Astrocyte (in vitro differentiated cells and primary cell): ENCODE results near the gene OPN3. TPM values are rescaled to one million over a fixed set of nuclear protein-coding genes. Genes with fewer than 3 reads are reported as not detected.

ENCODE experiments used
- DNase-seq: peaks from one replicate; pipeline ENCODE4 v3.0.0-alpha.2; 2010; ENCODE audit warnings: low read depth
- FAIRE-seq: peaks from 2 replicates; lab custom pipeline; 2011; peaks lifted over from hg19 to GRCh38; lab: Jason Lieb, UNC
- H2AFZ ChIP-seq: 2 replicates; pipeline ENCODE4 v1.6.0; 2012; ENCODE audit warnings: low read depth, low read length, inconsistent platforms
- H3K27ac ChIP-seq: 2 replicates; pipeline ENCODE4 v1.5.1; 2011; ENCODE audit warnings: low read depth, low read length, inconsistent platforms
- H3K27me3 ChIP-seq: 2 replicates; pipeline ENCODE4 v1.6.0; 2011; ENCODE audit warnings: low read length, inconsistent platforms; ENCODE audit not compliant: insufficient read depth
- H3K36me3 ChIP-seq: 2 replicates; pipeline ENCODE4 v1.5.1; 2011; ENCODE audit warnings: low read length, inconsistent platforms; ENCODE audit not compliant: insufficient read depth
- H3K4me1 ChIP-seq: 2 replicates; pipeline ENCODE4 v1.5.1; 2011; ENCODE audit warnings: low read length, inconsistent platforms; ENCODE audit not compliant: insufficient read depth
- H3K4me2 ChIP-seq: 2 replicates; pipeline ENCODE4 v1.6.0; 2012; ENCODE audit warnings: low read length, inconsistent platforms
- H3K4me3 ChIP-seq: 2 replicates; pipeline ENCODE4 v1.5.1; 2011; ENCODE audit warnings: low read depth, mild to moderate bottlenecking, low read length, inconsistent platforms; ENCODE audit not compliant: insufficient read depth
- H3K79me2 ChIP-seq: 2 replicates; pipeline ENCODE4 v1.6.0; 2012; ENCODE audit warnings: mild to moderate bottlenecking, low read length, inconsistent platforms; ENCODE audit not compliant: insufficient read depth
- H3K9ac ChIP-seq: 2 replicates; pipeline ENCODE4 v1.6.0; 2012; ENCODE audit warnings: mild to moderate bottlenecking, low read length, inconsistent platforms
- H3K9me3 ChIP-seq: 2 replicates; pipeline ENCODE4 v1.5.1; 2012; ENCODE audit warnings: low read depth, mild to moderate bottlenecking, low read length, inconsistent platforms; ENCODE audit not compliant: insufficient read depth
- H4K20me1 ChIP-seq: 2 replicates; pipeline ENCODE4 v1.6.0; 2012; ENCODE audit warnings: low read length, inconsistent platforms; ENCODE audit not compliant: insufficient read depth
- H3K27ac Mint-ChIP-seq: one replicate; pipeline ENCODE4 v1.8.0; 2021; ENCODE audit warnings: mild to moderate bottlenecking, mixed read lengths; ENCODE audit not compliant: unreplicated experiment
- H3K27me3 Mint-ChIP-seq: one replicate; pipeline ENCODE4 v1.8.0; 2021; ENCODE audit warnings: low read depth, mixed read lengths; ENCODE audit not compliant: unreplicated experiment
- H3K36me3 Mint-ChIP-seq: one replicate; pipeline ENCODE4 v1.8.0; 2021; ENCODE audit warnings: low read depth, mixed read lengths; ENCODE audit not compliant: unreplicated experiment
- H3K4me1 Mint-ChIP-seq: one replicate; pipeline ENCODE4 v1.8.0; 2021; ENCODE audit warnings: low read depth, mixed read lengths; ENCODE audit not compliant: unreplicated experiment
- H3K4me3 Mint-ChIP-seq: one replicate; pipeline ENCODE4 v1.8.0; 2021; ENCODE audit warnings: mild to moderate bottlenecking, moderate library complexity, mixed read lengths; ENCODE audit not compliant: unreplicated experiment
- H3K9me3 Mint-ChIP-seq: one replicate; pipeline ENCODE4 v1.8.0; 2021; ENCODE audit warnings: mild to moderate bottlenecking, mixed read lengths; ENCODE audit not compliant: unreplicated experiment
- CTCF ChIP-seq: IDR thresholded peaks from 2 replicates; pipeline ENCODE4 v1.5.1; 2011; ENCODE audit warnings: low read depth, mild to moderate bottlenecking, inconsistent platforms, low read length, moderate library complexity; ENCODE audit not compliant: insufficient read depth
- EZH2 ChIP-seq: IDR thresholded peaks from 2 replicates; pipeline ENCODE4 v1.6.1; 2012; ENCODE audit warnings: mild to moderate bottlenecking, low read length, inconsistent platforms; ENCODE audit not compliant: insufficient read depth
- total RNA-seq: library from RNA; stranded (reverse); gene quantifications from 2 replicates; pipeline ENCODE4 v1.2.1, GENCODE V29; 2021

OPN3 gene
- total RNA-seq, 1 donor from 2014 or later, result 16.9 TPM

GRCh38 chr1:241630476-241630875, 9.7 kb downstream of the OPN3 start:
- Mint-ChIP-seq H3K4me3 (no peak overlapping the region), H3K36me3 (peaks cover 2% of the 10 kb centered on the region), H3K27ac (no peak overlapping the region), H3K4me1 (peaks cover 5% of the 10 kb centered on the region), H3K27me3 (no peaks in the 10 kb centered on the region), H3K9me3 (no peaks in the 10 kb centered on the region)
- no peak for FAIRE-seq
- Histone ChIP-seq H3K27ac (no peak overlapping the region), H3K27me3 (no peaks in the 10 kb centered on the region), H3K9me3 (no peaks in the 10 kb centered on the region), H3K4me3 (no peak overlapping the region), H3K9ac (no peak overlapping the region), H2AFZ (no peak overlapping the region), H3K36me3 (peaks cover 12% of the 10 kb centered on the region), H3K79me2 (peaks cover 10% of the 10 kb centered on the region), H3K4me2 (no peak overlapping the region), H3K4me1 (no peaks in the 10 kb centered on the region), H4K20me1 (no peaks in the 10 kb centered on the region)
- DNase-seq, result no peak
- no peak for TF ChIP-seq CTCF
- no peak for TF ChIP-seq EZH2

GRCh38 chr1:241630005-241630404, 10.2 kb downstream of the OPN3 start:
- Histone ChIP-seq H3K4me1 (no peaks in the 10 kb centered on the region), H3K4me2 (no peak overlapping the region), H3K36me3 (peaks cover 7% of the 10 kb centered on the region), H4K20me1 (no peaks in the 10 kb centered on the region), H3K27me3 (no peaks in the 10 kb centered on the region), H3K9ac (no peak overlapping the region), H3K9me3 (no peaks in the 10 kb centered on the region), H3K27ac (no peak overlapping the region), H3K4me3 (no peak overlapping the region), H2AFZ (no peak overlapping the region), H3K79me2 (peaks cover 10% of the 10 kb centered on the region)
- Mint-ChIP-seq H3K9me3 (no peaks in the 10 kb centered on the region), H3K27me3 (no peaks in the 10 kb centered on the region), H3K36me3 (peaks cover 2% of the 10 kb centered on the region), H3K4me3 (no peak overlapping the region), H3K27ac (no peak overlapping the region), H3K4me1 (peaks cover 5% of the 10 kb centered on the region)
- FAIRE-seq (no peak), DNase-seq (no peak)
- TF ChIP-seq EZH2, result no peak
- no peak for TF ChIP-seq CTCF

DNA sequence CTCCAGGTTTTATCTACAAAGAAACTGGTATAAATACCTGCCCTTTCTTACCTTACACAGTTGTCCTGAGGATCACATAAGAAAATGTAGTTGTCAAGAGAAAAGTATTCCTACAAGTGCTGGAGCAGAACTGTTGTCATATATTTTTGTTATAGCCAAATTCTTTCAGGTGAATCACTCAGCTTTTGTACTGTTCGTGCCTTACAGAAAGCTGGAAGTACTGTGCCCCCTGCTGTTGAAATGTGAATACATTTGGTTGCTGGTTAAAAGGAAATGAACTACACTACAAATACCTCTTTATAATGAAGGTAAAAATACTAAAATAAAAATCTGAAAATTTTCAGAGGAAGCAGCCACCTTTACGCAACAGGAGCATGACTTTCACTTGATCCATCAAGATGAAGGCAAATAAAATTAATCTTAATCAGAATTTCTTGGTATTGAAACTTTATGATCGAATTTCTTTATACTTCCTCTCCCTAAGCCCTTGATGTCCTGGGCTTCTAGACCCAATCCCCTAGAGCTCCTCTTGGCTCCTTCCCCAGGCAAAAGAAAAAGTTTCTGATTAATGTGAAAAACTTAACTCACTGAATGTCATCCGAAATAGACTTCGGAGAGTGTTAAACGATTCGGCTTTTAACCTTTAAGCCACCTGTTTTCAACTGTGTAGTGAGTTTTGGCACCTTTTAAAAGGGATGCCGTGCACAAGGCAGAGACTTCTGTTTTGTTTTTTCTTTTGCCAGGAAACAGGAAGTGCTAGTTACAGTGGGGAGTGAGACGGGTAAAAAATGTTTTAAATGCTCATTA, 12.5 kb downstream of the OPN3 start:
- TF ChIP-seq CTCF (peak; percentile 79), EZH2 (no peak)
- Mint-ChIP-seq H3K27me3 (no peaks in the 10 kb centered on the region), H3K4me3 (no peak overlapping the region), H3K9me3 (no peaks in the 10 kb centered on the region), H3K36me3 (peaks cover 2% of the 10 kb centered on the region), H3K27ac (no peak overlapping the region), H3K4me1 (peaks cover 5% of the 10 kb centered on the region)
- no peaks in the 10 kb centered on the region for H3K27me3 ChIP-seq
- H3K36me3 ChIP-seq, result no peaks in the 10 kb centered on the region
- peak; percentile 75 for DNase-seq
- H3K4me1 ChIP-seq, result no peaks in the 10 kb centered on the region
- no peak overlapping the region for H2AFZ ChIP-seq
- H3K79me2 ChIP-seq, result no peaks in the 10 kb centered on the region
- peaks cover 11% of the 10 kb centered on the region for H4K20me1 ChIP-seq
- peak; percentile 49 for FAIRE-seq
- no peaks in the 10 kb centered on the region for H3K9me3 ChIP-seq
- no peak overlapping the region for H3K4me2 ChIP-seq
- H3K9ac ChIP-seq, result no peak overlapping the region
- no peak overlapping the region for H3K27ac ChIP-seq
- no peak overlapping the region for H3K4me3 ChIP-seq
